Neural progenitor cell (in vitro differentiated cells): ENCODE results near the gene NME5. TPM values are rescaled to one million over a fixed set of nuclear protein-coding genes. Genes with fewer than 3 reads are reported as not detected.

Experiments used
- DNase-seq: peaks from one replicate; pipeline ENCODE4 v3.0.0-alpha.2; 2016; ENCODE audit warnings: low spot score
- H2AFZ ChIP-seq: fragments of 200-600 bp; sonication (generic); replicated peaks from 2 replicates; pipeline ENCODE4 v1.6.1; 2016; ENCODE audit warnings: antibody characterized with exemption
- H3F3A ChIP-seq: fragments of 200-600 bp; sonication (generic); 2 replicates; pipeline ENCODE4 v1.6.1; 2016; ENCODE audit warnings: antibody characterized with exemption, low read depth
- H3K27ac ChIP-seq: fragments of 200-600 bp; sonication (generic); 2 replicates; pipeline ENCODE4 v1.5.1; 2016; ENCODE audit warnings: mild to moderate bottlenecking
- H3K27me3 ChIP-seq: fragments of 200-600 bp; sonication (generic); 2 replicates; pipeline ENCODE4 v1.6.1; 2016; ENCODE audit warnings: mild to moderate bottlenecking, moderate library complexity
- H3K36me3 ChIP-seq: fragments of 200-600 bp; sonication (generic); 2 replicates; pipeline ENCODE4 v1.5.1; 2016
- H3K4me1 ChIP-seq: fragments of 200-600 bp; sonication (generic); 2 replicates; pipeline ENCODE4 v1.6.1; 2016; ENCODE audit warnings: mixed run types
- H3K4me2 ChIP-seq: fragments of 200-600 bp; sonication (generic); 2 replicates; pipeline ENCODE4 v1.6.1; 2016
- H3K4me3 ChIP-seq: fragments of 200-600 bp; sonication (generic); 2 replicates; pipeline ENCODE4 v1.5.1; 2016
- H3K79me2 ChIP-seq: fragments of 200-600 bp; sonication (generic); 2 replicates; pipeline ENCODE4 v1.6.1; 2016; ENCODE audit warnings: low read depth
- H3K9ac ChIP-seq: fragments of 200-600 bp; sonication (generic); 2 replicates; pipeline ENCODE4 v1.6.1; 2016
- H3K9me3 ChIP-seq: fragments of 200-600 bp; sonication (generic); 2 replicates; pipeline ENCODE4 v1.5.1; 2016; ENCODE audit warnings: low read depth
- H4K20me1 ChIP-seq: fragments of 200-600 bp; sonication (generic); 2 replicates; pipeline ENCODE4 v1.6.1; 2016; ENCODE audit warnings: low read depth
- H3K27ac Mint-ChIP-seq: 3 replicates; pipeline ENCODE4 v1.8.0; 2021; ENCODE audit warnings: mixed read lengths
- H3K27me3 Mint-ChIP-seq: 2 replicates; pipeline ENCODE4 v1.8.0; 2022; ENCODE audit warnings: low read depth, mild to moderate bottlenecking, inconsistent platforms, moderate library complexity, mixed read lengths; ENCODE audit not compliant: insufficient read depth
- H3K36me3 Mint-ChIP-seq: 3 replicates; pipeline ENCODE4 v1.8.0; 2021; ENCODE audit warnings: mixed read lengths
- H3K4me1 Mint-ChIP-seq: 3 replicates; pipeline ENCODE4 v1.8.0; 2021; ENCODE audit warnings: mixed read lengths
- H3K4me3 Mint-ChIP-seq: 3 replicates; pipeline ENCODE4 v1.8.0; 2021; ENCODE audit warnings: mild to moderate bottlenecking, moderate library complexity, mixed read lengths
- H3K9me3 Mint-ChIP-seq: 3 replicates; pipeline ENCODE4 v1.8.0; 2020; ENCODE audit warnings: mixed read lengths
- EZH2 ChIP-seq: fragments of 200-600 bp; sonication (generic); IDR thresholded peaks from 2 replicates; pipeline ENCODE4 v1.6.1; 2017; ENCODE audit warnings: antibody characterized with exemption, mild to moderate bottlenecking, moderate library complexity
- EZH2phosphoT487 ChIP-seq: fragments of 200-600 bp; sonication (generic); IDR thresholded peaks from 2 replicates; pipeline ENCODE4 v1.6.1; 2017; ENCODE audit warnings: antibody characterized with exemption
- total RNA-seq: library from RNA; depleted of rRNA; stranded (reverse); fragments of >200 nt; gene quantifications from 2 replicates; pipeline ENCODE4 v1.2.3, GENCODE V29; 2015; ENCODE audit warnings: low replicate concordance
- TF ChIP-seq, protein P1 (sequence below): fragments of 200-600 bp; sonication (generic); IDR thresholded peaks from 2 replicates; pipeline ENCODE4 v1.5.1; 2017; ENCODE audit warnings: antibody characterized with exemption, mild to moderate bottlenecking

Gene NME5
- total RNA-seq, 1 donor from 2014 or later: 8.0 TPM

DNA sequence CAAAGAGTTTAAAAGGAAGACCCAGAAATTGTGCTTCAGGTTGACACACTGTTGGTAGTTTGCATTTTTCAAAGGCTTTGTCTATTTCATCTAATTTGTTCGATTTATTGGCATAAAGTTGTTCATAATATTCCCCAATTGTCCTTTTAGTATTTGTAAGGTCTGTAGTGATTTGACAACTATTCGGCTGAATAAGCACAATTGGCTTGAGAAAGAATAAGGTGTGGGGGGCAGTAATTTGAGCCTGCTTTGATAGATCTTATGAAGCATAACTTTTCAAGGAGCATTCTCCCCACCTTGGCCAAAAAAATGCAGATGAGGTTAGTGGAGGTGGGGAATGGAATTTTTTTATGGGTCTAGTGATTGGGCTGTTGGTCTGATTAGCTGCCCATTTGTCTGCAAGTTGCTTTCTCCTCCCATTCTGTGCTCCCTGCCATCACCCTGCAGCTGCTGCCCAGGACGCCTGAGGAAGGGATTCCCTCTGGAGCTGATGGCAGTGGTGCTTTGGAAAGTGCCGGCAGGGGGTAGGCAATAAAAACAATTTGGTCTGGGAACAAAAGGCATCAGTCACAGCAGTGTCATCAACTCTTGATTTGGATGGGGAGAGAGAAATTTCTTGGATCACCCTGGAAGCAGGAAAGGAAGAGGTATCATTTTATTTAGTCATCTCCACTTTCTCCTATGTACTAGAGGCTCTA, 28.8 kb downstream of the NME5 start:
- H3K27ac ChIP-seq: no peak overlapping the region
- Mint-ChIP-seq H3K9me3 (no peaks in the 10 kb centered on the region), H3K4me1 (peaks cover 13% of the 10 kb centered on the region), H3K4me3 (peak overlapping the region; percentile 46), H3K27ac (no peak overlapping the region), H3K36me3 (no peaks in the 10 kb centered on the region), H3K27me3 (peaks cover 5% of the 10 kb centered on the region)
- H3F3A ChIP-seq: peaks cover 22% of the 10 kb centered on the region
- H3K4me2 ChIP-seq: peak overlapping the region; percentile 56
- DNase-seq: peak; percentile 46
- H3K4me3 ChIP-seq: no peak overlapping the region
- no peaks in the 10 kb centered on the region for H3K36me3 ChIP-seq
- no peaks in the 10 kb centered on the region for H3K27me3 ChIP-seq
- no peak overlapping the region for H2AFZ ChIP-seq
- H3K9ac ChIP-seq: no peak overlapping the region
- H3K4me1 ChIP-seq: peaks cover 15% of the 10 kb centered on the region
- no peak for TF ChIP-seq EZH2phosphoT487
- TF ChIP-seq, protein P1, sequence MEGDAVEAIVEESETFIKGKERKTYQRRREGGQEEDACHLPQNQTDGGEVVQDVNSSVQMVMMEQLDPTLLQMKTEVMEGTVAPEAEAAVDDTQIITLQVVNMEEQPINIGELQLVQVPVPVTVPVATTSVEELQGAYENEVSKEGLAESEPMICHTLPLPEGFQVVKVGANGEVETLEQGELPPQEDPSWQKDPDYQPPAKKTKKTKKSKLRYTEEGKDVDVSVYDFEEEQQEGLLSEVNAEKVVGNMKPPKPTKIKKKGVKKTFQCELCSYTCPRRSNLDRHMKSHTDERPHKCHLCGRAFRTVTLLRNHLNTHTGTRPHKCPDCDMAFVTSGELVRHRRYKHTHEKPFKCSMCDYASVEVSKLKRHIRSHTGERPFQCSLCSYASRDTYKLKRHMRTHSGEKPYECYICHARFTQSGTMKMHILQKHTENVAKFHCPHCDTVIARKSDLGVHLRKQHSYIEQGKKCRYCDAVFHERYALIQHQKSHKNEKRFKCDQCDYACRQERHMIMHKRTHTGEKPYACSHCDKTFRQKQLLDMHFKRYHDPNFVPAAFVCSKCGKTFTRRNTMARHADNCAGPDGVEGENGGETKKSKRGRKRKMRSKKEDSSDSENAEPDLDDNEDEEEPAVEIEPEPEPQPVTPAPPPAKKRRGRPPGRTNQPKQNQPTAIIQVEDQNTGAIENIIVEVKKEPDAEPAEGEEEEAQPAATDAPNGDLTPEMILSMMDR: no peak
- H3K9me3 ChIP-seq: no peaks in the 10 kb centered on the region
- no peaks in the 10 kb centered on the region for H3K79me2 ChIP-seq
- H4K20me1 ChIP-seq: no peaks in the 10 kb centered on the region

DNA sequence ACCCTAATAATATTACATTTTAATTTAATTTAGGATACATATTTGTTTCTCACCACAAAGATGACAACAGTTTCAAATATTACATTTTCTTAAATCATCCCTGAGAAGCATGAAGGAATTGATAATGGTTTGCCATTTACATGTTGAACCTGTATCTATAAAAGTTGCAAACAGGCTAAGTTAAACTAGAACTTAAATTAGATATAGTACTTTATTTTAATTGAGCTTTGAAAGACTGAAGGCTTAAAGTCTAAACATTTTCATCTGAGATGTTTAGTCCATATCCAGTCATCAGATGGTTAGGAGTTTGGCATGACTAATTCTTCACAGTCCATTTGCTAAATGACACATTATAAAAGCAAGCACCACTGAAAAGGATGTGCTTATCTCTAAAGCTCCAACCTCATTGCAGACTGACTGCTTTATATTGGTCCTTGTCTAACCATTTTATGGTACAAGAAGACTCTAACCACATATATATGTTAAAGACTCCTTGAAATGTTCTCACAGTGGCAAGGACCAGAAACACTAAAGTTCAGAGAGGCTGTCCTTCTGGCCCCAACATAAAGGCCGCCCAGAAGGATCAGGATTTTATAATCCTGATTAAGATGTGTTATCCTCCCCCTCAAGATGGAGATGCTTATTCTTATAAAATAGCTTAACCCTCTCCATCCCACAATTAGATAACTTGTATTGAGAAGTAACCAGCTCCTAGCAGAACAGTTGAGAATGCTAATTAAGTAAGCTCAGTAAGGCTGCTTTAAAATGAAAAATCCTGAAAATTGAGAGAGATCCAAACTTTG, 29.6 kb downstream of the NME5 start:
- no peak overlapping the region for H3K4me3 Mint-ChIP-seq
- Histone ChIP-seq H3F3A (peaks cover 22% of the 10 kb centered on the region), H4K20me1 (no peaks in the 10 kb centered on the region), H3K4me3 (no peak overlapping the region), H3K27ac (no peak overlapping the region), H3K4me2 (peak overlapping the region; percentile 56), H3K27me3 (no peaks in the 10 kb centered on the region), H3K4me1 (peaks cover 15% of the 10 kb centered on the region), H3K36me3 (no peaks in the 10 kb centered on the region), H3K79me2 (no peaks in the 10 kb centered on the region), H3K9ac (no peak overlapping the region), H2AFZ (no peak overlapping the region), H3K9me3 (no peaks in the 10 kb centered on the region)
- no peak overlapping the region for H3K27ac Mint-ChIP-seq
- no peak for TF ChIP-seq EZH2
- H3K27me3 Mint-ChIP-seq: peaks cover 5% of the 10 kb centered on the region
- H3K4me1 Mint-ChIP-seq: peaks cover 13% of the 10 kb centered on the region
- no peaks in the 10 kb centered on the region for H3K36me3 Mint-ChIP-seq
- H3K9me3 Mint-ChIP-seq: no peaks in the 10 kb centered on the region
- no peak for DNase-seq

DNA sequence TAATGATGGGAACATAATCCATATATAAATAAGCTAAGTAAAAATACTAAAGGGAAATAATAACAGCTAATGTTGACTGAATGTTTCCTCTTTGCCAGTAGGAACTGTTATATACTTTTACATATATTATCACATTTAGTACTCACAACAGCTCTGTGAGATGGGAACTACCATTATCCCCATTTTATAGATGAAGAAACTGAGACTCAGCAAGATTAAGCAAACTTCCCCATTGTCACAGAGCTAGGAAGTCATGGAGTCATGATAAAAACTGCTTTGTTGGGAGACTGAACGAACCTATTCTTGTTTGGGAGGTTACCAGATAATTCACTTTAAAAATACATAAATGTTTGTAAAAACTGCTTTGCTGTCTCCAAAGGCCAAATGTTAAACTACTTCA, 32.0 kb downstream of the NME5 start:
- Histone ChIP-seq H3K4me2 (no peak overlapping the region), H3K4me1 (peaks cover 21% of the 10 kb centered on the region), H3K79me2 (no peaks in the 10 kb centered on the region), H3F3A (peaks cover 22% of the 10 kb centered on the region), H3K27me3 (no peaks in the 10 kb centered on the region), H3K36me3 (no peaks in the 10 kb centered on the region), H2AFZ (no peak overlapping the region), H3K9me3 (no peaks in the 10 kb centered on the region), H3K9ac (no peak overlapping the region), H3K4me3 (no peak overlapping the region), H4K20me1 (no peaks in the 10 kb centered on the region), H3K27ac (no peak overlapping the region)
- DNase-seq: no peak
- H3K27ac Mint-ChIP-seq: no peak overlapping the region
- H3K4me3 Mint-ChIP-seq: no peak overlapping the region
- TF ChIP-seq EZH2phosphoT487: no peak
- TF ChIP-seq EZH2: no peak
- TF ChIP-seq, protein P1: no peak
- H3K27me3 Mint-ChIP-seq: peaks cover 5% of the 10 kb centered on the region
- no peaks in the 10 kb centered on the region for H3K9me3 Mint-ChIP-seq
- H3K4me1 Mint-ChIP-seq: peaks cover 30% of the 10 kb centered on the region
- no peaks in the 10 kb centered on the region for H3K36me3 Mint-ChIP-seq

DNA sequence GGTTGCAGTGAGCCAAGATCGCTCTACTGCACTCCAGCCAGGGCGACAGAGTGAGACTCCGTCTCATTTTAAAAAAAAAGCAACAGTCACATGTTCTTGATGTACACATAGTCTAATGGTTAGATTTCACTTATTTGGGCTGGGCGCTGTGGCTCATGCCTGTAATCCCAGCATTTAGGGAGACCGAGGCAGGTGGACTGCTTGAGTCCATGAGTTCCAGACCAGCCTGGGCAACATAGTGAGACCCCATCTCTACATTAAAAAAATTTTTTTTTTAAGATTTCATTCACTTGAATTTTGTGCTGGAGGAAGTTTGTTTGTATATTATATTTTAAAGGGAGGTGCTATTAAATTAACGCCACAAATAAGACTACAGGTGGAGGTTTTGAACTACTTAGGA, 33.5 kb downstream of the NME5 start:
- Histone ChIP-seq H4K20me1 (no peaks in the 10 kb centered on the region), H3K27ac (no peak overlapping the region), H3K4me3 (no peak overlapping the region), H3K9me3 (no peaks in the 10 kb centered on the region), H3K9ac (no peak overlapping the region), H3K4me2 (no peak overlapping the region), H3F3A (peaks cover 11% of the 10 kb centered on the region), H3K36me3 (no peaks in the 10 kb centered on the region), H3K79me2 (no peaks in the 10 kb centered on the region), H2AFZ (no peak overlapping the region), H3K4me1 (peaks cover 17% of the 10 kb centered on the region), H3K27me3 (no peaks in the 10 kb centered on the region)
- Mint-ChIP-seq H3K27ac (no peak overlapping the region), H3K4me3 (no peak overlapping the region), H3K9me3 (no peaks in the 10 kb centered on the region), H3K27me3 (peaks cover 5% of the 10 kb centered on the region), H3K4me1 (peaks cover 27% of the 10 kb centered on the region), H3K36me3 (no peaks in the 10 kb centered on the region)
- TF ChIP-seq EZH2phosphoT487 (no peak), EZH2 (no peak)
- TF ChIP-seq, protein P1: no peak
- DNase-seq: no peak
